GM04504 (cell line): ENCODE measurements around the gene PLXDC2.

Experiments used
- DNase-seq: peaks from one replicate; pipeline ENCODE4 v3.0.0-alpha.2; 2012; ENCODE audit warnings: low read depth

Gene PLXDC2

GRCh38 chr10:19857876-19858275 lies 41.6 kb downstream of the PLXDC2 start:
- DNase-seq, result no peak

GRCh38 chr10:19860107-19860506 lies 43.9 kb downstream of the PLXDC2 start:
- DNase-seq, result no peak

- no peak for DNase-seq
These were observed 46.7 kb downstream of the PLXDC2 start for GRCh38 chr10:19862811-19863515.

GRCh38 chr10:19865676-19866075 lies 49.4 kb downstream of the PLXDC2 start:
- DNase-seq, result no peak

GRCh38 chr10:19869370-19869769 lies 53.1 kb downstream of the PLXDC2 start:
- DNase-seq, result no peak

GRCh38 chr10:19872504-19873271 lies 56.5 kb downstream of the PLXDC2 start:
- DNase-seq, result no peak

- DNase-seq, result no peak
These were observed 58.0 kb downstream of the PLXDC2 start for GRCh38 chr10:19874190-19874589.

GRCh38 chr10:19874791-19875190 lies 58.6 kb downstream of the PLXDC2 start:
- no peak for DNase-seq

- DNase-seq, result no peak
These were observed 60.3 kb downstream of the PLXDC2 start for GRCh38 chr10:19876570-19876969.

- DNase-seq, result no peak
These were observed 61.4 kb downstream of the PLXDC2 start for GRCh38 chr10:19877466-19878255.

GRCh38 chr10:19882621-19883020 lies 66.4 kb downstream of the PLXDC2 start:
- DNase-seq, result no peak

GRCh38 chr10:19888061-19888660 lies 71.9 kb downstream of the PLXDC2 start:
- DNase-seq, result no peak

- no peak for DNase-seq
These were observed 73.0 kb downstream of the PLXDC2 start for GRCh38 chr10:19889256-19889655.

GRCh38 chr10:19891429-19891828 lies 75.2 kb downstream of the PLXDC2 start:
- no peak for DNase-seq

GRCh38 chr10:19892270-19892669 lies 76.0 kb downstream of the PLXDC2 start:
- no peak for DNase-seq

GRCh38 chr10:19892677-19893076 lies 76.4 kb downstream of the PLXDC2 start:
- no peak for DNase-seq

- no peak for DNase-seq
These were observed 79.3 kb downstream of the PLXDC2 start for GRCh38 chr10:19895500-19895899.

- DNase-seq, result no peak
These were observed 86.2 kb downstream of the PLXDC2 start for GRCh38 chr10:19902456-19902855.

- no peak for DNase-seq
These were observed 88.0 kb downstream of the PLXDC2 start for GRCh38 chr10:19904202-19904661.

- no peak for DNase-seq
These were observed 90.0 kb downstream of the PLXDC2 start for GRCh38 chr10:19906108-19906791.

- DNase-seq, result no peak
These were observed 92.9 kb downstream of the PLXDC2 start for GRCh38 chr10:19908991-19909696.
